ENCODE measurements around the gene VAT1L.

DNA sequence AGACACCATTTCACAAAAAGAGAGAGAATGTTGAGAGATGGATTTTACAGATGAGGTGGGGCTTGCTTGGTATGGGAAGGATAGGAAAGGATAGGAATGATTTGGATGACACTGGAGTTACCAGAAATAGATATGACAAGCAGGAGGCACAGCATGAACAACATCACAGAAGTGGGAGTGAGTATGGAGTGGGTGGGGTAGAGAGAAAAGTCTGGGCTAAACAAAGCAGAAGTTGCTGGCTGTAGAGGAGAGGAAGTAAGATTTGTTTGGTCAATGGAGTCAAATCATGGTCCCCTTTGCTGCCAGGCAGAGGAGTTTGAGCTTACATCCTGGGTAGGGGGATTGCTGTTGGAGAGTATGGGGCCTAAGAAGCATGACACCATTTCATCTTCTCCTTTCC is 101.7 kb downstream of the VAT1L start:
- TF ChIP-seq, protein P1, sequence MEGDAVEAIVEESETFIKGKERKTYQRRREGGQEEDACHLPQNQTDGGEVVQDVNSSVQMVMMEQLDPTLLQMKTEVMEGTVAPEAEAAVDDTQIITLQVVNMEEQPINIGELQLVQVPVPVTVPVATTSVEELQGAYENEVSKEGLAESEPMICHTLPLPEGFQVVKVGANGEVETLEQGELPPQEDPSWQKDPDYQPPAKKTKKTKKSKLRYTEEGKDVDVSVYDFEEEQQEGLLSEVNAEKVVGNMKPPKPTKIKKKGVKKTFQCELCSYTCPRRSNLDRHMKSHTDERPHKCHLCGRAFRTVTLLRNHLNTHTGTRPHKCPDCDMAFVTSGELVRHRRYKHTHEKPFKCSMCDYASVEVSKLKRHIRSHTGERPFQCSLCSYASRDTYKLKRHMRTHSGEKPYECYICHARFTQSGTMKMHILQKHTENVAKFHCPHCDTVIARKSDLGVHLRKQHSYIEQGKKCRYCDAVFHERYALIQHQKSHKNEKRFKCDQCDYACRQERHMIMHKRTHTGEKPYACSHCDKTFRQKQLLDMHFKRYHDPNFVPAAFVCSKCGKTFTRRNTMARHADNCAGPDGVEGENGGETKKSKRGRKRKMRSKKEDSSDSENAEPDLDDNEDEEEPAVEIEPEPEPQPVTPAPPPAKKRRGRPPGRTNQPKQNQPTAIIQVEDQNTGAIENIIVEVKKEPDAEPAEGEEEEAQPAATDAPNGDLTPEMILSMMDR (IDR thresholded peaks at IDR 0.05), result no peak
- no peak for TF ChIP-seq POLR2AphosphoS5 (IDR thresholded peaks at IDR 0.05; ENCODE audit: insufficient read depth in 1 of 2, low read depth in 1 of 2)

Measured in vagina (tissue), 2 donors.